Ectodermal cell (in vitro differentiated cells): ENCODE measurements around the gene PPP2R5A. TPM values are rescaled to one million over a fixed set of nuclear protein-coding genes. Genes with fewer than 3 reads are reported as not detected.

Source experiments
- H3K27ac ChIP-seq: 2 replicates; pipeline ENCODE4 v1.7.0; 2013; ENCODE audit warnings: mild to moderate bottlenecking, low read depth, low read length; ENCODE audit not compliant: insufficient read depth, poor library complexity, severe bottlenecking
- H3K27me3 ChIP-seq: 2 replicates; pipeline ENCODE4 v1.7.0; 2013; ENCODE audit warnings: mild to moderate bottlenecking, low read length; ENCODE audit not compliant: insufficient read depth, control insufficient read depth, poor library complexity, severe bottlenecking
- H3K36me3 ChIP-seq: one replicate; pipeline ENCODE4 v1.7.0; 2013; ENCODE audit warnings: low read length; ENCODE audit not compliant: control insufficient read depth, insufficient read depth
- H3K4me1 ChIP-seq: one replicate; pipeline ENCODE4 v1.7.0; 2013; ENCODE audit warnings: low read length; ENCODE audit not compliant: control insufficient read depth, insufficient read depth
- H3K4me3 ChIP-seq: 2 replicates; pipeline ENCODE4 v1.7.0; 2013; ENCODE audit warnings: low read depth, low read length, control low read depth; ENCODE audit not compliant: insufficient read depth
- H3K9me3 ChIP-seq: 2 replicates; pipeline ENCODE4 v1.7.0; 2013; ENCODE audit warnings: mild to moderate bottlenecking, low read length, moderate library complexity; ENCODE audit not compliant: control insufficient read depth
- WGBS, 2 experiments: methylation state at CpG; one replicate each; pipeline ENCODE4 v1.1.7; 2013; ENCODE audit warnings: missing lambda C conversion rate in 2 of 2; 5-methylcytosine and 5-hydroxymethylcytosine counted together
- polyA plus RNA-seq, 4 experiments: library from polyadenylated mRNA; stranded (reverse); fragments of 50-300 nt; gene quantifications; one replicate each; pipeline ENCODE4 v1.2.3, GENCODE V29; 2013

Gene PPP2R5A
- polyA plus RNA-seq (2013, experiment 1 of 4), result 15.0 TPM
- polyA plus RNA-seq (2013, experiment 2 of 4), result 12.4 TPM
- polyA plus RNA-seq (2013, experiment 3 of 4), result 10.7 TPM
- 12.4 TPM for polyA plus RNA-seq (2013, experiment 4 of 4)

DNA sequence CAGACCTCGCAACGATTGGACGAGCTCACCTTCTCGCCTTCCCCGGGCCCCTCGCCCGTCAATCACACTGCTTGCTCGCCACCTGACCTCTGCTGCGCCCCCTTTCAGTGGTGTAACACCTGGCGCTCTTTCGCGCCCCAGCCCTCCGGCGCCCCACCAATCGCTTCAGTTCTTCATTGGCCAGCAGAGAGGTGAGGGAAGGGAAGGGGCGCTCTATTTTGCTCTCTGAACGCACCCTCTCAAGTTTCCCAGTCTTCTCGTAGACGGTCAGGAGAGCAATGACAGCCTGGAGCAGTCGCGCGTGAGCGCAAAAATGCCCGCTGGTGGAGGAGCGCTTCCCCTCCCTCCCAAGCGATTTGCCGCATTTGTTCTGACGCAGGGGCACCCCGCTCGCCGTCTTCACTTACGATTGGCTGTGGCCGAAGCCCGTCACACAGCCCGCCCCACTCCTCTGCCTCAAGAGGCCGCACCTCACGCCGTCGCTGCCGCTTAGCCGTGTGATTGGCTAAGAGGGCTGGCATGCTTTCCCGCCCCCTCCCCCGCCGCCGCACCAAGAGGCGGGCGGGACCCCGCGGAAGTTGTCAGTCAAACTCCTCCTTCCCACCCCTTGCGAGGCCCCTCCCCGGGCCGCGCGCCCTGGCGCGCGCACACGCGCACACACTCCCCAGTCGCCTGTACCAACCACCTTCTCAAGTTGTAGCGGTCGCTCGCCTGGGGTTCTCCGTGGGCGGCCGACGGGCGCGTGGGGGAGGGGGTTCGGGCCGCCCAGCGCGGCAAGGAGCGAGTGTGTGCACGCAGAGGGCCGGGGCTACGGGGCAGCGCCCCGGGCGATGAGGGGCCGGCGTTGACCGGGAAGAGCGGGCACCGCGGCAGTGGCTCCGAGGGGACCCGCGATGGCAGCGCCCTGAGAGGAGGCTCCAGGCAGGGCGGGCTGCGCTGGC is at the start of gene PPP2R5A:
TSS of gene PPP2R5A (plus strand) at position 667 of the 941 bp plus-strand sequence. CDS start 701 bp downstream, outside the sequence.
- Histone ChIP-seq H3K36me3 (no peaks in the 10 kb centered on the region), H3K4me3 (peak within 1 kb of the TSS; percentile 89), H3K4me1 (no peaks in the 10 kb centered on the region), H3K27me3 (peaks cover 4% of the 10 kb centered on the region), H3K27ac (peak within 1 kb of the TSS; percentile 78), H3K9me3 (no peaks in the 10 kb centered on the region)
- WGBS, 2 experiments, result 0% methylated on average over 92 of the region's 92 CpGs

- H3K4me3 ChIP-seq, result no peak overlapping the region
- H3K27ac ChIP-seq, result no peak overlapping the region
- 92 to 93% methylated on average over 5 of the region's 5 CpGs for WGBS, 2 experiments
- H3K9me3 ChIP-seq, result no peaks in the 10 kb centered on the region
- H3K27me3 ChIP-seq, result no peaks in the 10 kb centered on the region
- H3K36me3 ChIP-seq, result no peaks in the 10 kb centered on the region
- no peaks in the 10 kb centered on the region for H3K4me1 ChIP-seq
Measured at GRCh38 chr1:212235857-212236256, 49.4 kb upstream of the PPP2R5A start.

- WGBS, 2 experiments, result 95 to 98% methylated on average over 2 to 3 of the region's 3 CpGs
- Histone ChIP-seq H3K27me3 (no peaks in the 10 kb centered on the region), H3K9me3 (no peaks in the 10 kb centered on the region), H3K27ac (no peak overlapping the region), H3K4me3 (no peak overlapping the region), H3K4me1 (no peaks in the 10 kb centered on the region), H3K36me3 (no peaks in the 10 kb centered on the region)
Measured at GRCh38 chr1:212236664-212237220, 48.5 kb upstream of the PPP2R5A start.

DNA sequence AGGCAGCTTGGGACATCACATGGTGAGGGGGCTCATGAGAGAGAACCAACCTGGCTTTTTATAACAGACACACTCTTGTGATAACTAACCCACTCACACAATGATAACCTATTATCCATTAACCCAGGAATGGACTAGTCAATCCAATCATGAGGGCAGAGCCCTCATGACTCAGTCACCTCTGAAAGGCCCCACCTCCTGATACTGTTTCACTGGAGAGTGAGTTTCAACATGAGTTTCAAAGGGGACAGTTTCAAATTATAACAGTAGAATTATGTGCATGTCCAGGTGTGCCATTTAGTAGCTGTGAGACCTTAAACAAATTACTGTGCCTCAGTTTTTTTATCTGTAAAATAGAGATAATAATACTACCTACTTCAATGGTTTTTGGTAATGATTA is 47.6 kb upstream of the PPP2R5A start:
- no peaks in the 10 kb centered on the region for H3K27me3 ChIP-seq
- H3K4me3 ChIP-seq, result no peak overlapping the region
- H3K4me1 ChIP-seq, result no peaks in the 10 kb centered on the region
- H3K27ac ChIP-seq, result no peak overlapping the region
- H3K9me3 ChIP-seq, result no peaks in the 10 kb centered on the region
- H3K36me3 ChIP-seq, result no peaks in the 10 kb centered on the region

- Histone ChIP-seq H3K4me3 (no peak overlapping the region), H3K27me3 (no peaks in the 10 kb centered on the region), H3K9me3 (no peaks in the 10 kb centered on the region), H3K36me3 (no peaks in the 10 kb centered on the region), H3K4me1 (no peaks in the 10 kb centered on the region), H3K27ac (no peak overlapping the region)
- WGBS, 2 experiments, result 85 to 91% methylated on average over 4 of the region's 4 CpGs
Measured at GRCh38 chr1:212238552-212238951, 46.7 kb upstream of the PPP2R5A start.

- H3K4me3 ChIP-seq, result no peak overlapping the region
- no peaks in the 10 kb centered on the region for H3K27me3 ChIP-seq
- H3K4me1 ChIP-seq, result no peaks in the 10 kb centered on the region
- H3K27ac ChIP-seq, result no peak overlapping the region
- H3K36me3 ChIP-seq, result no peaks in the 10 kb centered on the region
- WGBS, 2 experiments, result 91 to 93% methylated on average over 1 to 2 of the region's 2 CpGs
- H3K9me3 ChIP-seq, result no peaks in the 10 kb centered on the region
Measured at GRCh38 chr1:212241501-212241900, 43.7 kb upstream of the PPP2R5A start.

- H3K9me3 ChIP-seq, result no peaks in the 10 kb centered on the region
- WGBS, 2 experiments, result 94 to 97% methylated on average over 4 of the region's 4 CpGs
- H3K27ac ChIP-seq, result no peak overlapping the region
- no peak overlapping the region for H3K4me3 ChIP-seq
- H3K4me1 ChIP-seq, result no peaks in the 10 kb centered on the region
- no peaks in the 10 kb centered on the region for H3K36me3 ChIP-seq
- H3K27me3 ChIP-seq, result no peaks in the 10 kb centered on the region
Measured at GRCh38 chr1:212241957-212242287, 43.3 kb upstream of the PPP2R5A start.

GRCh38 chr1:212242288-212242984 is 42.8 kb upstream of the PPP2R5A start:
- H3K36me3 ChIP-seq, result no peaks in the 10 kb centered on the region
- H3K27me3 ChIP-seq, result no peaks in the 10 kb centered on the region
- no peak overlapping the region for H3K27ac ChIP-seq
- WGBS, 2 experiments, result 93 to 94% methylated on average over 11 of the region's 11 CpGs
- H3K4me1 ChIP-seq, result no peaks in the 10 kb centered on the region
- no peak overlapping the region for H3K4me3 ChIP-seq
- no peaks in the 10 kb centered on the region for H3K9me3 ChIP-seq

DNA sequence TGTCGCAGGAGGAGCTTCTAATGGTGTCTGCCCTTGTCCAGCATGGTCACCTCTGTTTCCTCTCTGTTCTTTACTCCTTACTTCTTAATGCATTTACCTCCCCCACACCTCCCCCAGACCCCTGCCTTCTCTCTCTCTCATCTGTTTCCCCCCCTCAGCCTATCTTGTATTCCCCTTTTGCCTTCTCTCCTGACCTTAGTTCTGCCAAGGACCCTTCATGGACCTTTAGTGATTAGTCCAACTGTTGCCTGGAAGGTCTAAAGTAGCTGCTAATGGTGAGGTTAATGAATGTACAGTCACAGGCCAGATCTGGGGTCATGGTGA is 42.3 kb upstream of the PPP2R5A start:
- Histone ChIP-seq H3K36me3 (no peaks in the 10 kb centered on the region), H3K27ac (no peak overlapping the region), H3K4me3 (no peak overlapping the region), H3K27me3 (no peaks in the 10 kb centered on the region), H3K9me3 (no peaks in the 10 kb centered on the region), H3K4me1 (no peaks in the 10 kb centered on the region)
- 94 to 96% methylated on average over 1 of the region's 1 CpG for WGBS, 2 experiments

- 88 to 94% methylated on average over 2 of the region's 2 CpGs for WGBS, 2 experiments
Measured at GRCh38 chr1:212244441-212244840, 40.8 kb upstream of the PPP2R5A start.

More at GRCh38 chr1:212244441-212244840, 40.8 kb upstream of the PPP2R5A start:
- no peaks in the 10 kb centered on the region for H3K27me3 ChIP-seq
- H3K4me3 ChIP-seq, result no peak overlapping the region
- no peak overlapping the region for H3K27ac ChIP-seq
- no peaks in the 10 kb centered on the region for H3K36me3 ChIP-seq
- no peaks in the 10 kb centered on the region for H3K4me1 ChIP-seq
- no peaks in the 10 kb centered on the region for H3K9me3 ChIP-seq
